NCI-H2196 (cell line): ENCODE data around the gene ERBB2.
A peak's percentile ranks its signal among the peaks of the same experiment; 100 is the strongest.

Experiments
- DNase-seq: peaks from one replicate; lab custom pipeline; 2025; ENCODE audit not compliant: unreplicated experiment; lab: John Stamatoyannopoulos, UW

The ERBB2 gene

GRCh38 chr17:39665642-39666224, 34.1 kb upstream of the ERBB2 start:
- DNase-seq = no peak

DNA sequence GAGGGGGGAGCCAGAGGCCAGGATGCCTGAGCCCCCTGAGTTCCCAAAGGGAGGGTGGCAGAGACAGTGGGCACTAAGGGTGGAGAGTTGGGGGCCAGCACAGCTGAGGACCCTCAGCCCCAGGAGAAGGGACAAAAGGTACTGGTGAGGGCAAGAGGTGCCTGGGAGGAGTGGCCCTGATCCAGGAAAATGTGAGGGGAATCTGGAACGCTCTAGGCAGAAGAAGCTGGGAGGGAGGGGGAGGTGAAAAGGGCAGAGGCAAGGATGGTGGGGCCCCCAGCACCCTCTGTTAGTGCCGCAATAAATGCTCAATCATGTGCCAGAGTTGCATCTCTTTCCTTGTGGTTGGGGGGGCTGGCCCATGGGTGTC, 33.6 kb upstream of the ERBB2 start:
- no peak for DNase-seq

DNA sequence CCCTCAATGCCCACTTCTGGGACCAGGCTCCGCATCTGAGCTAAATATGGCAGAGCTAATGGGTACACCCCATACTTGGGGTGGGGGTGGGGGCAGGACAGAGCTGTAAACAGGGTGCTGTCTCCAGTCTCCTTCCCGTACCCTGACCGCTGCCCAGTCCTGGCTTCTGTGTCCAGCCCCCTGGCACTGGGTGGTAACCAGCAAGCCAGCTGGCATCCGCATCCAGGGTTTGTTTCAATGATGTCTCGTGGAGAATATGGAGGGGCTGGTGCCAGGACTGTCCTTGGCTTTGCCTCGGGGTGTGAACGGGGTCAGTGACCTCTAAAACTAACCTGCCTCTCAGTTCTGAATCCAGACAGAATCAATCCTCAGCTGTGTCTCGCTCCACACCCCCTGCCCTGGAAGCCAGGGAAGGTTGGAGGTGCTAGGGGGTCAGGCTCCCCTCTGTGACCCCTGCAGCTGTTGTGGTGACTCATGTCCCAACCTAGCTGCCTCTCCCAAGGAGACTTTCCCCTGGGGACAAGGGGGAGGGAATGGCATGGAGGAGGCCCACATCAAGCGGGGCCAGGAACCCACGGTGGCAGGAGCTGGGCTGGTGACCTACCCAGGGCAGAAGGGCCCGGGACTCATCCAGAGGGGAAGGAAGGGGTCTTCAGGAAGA, 33.1 kb upstream of the ERBB2 start:
- no peak for DNase-seq

DNA sequence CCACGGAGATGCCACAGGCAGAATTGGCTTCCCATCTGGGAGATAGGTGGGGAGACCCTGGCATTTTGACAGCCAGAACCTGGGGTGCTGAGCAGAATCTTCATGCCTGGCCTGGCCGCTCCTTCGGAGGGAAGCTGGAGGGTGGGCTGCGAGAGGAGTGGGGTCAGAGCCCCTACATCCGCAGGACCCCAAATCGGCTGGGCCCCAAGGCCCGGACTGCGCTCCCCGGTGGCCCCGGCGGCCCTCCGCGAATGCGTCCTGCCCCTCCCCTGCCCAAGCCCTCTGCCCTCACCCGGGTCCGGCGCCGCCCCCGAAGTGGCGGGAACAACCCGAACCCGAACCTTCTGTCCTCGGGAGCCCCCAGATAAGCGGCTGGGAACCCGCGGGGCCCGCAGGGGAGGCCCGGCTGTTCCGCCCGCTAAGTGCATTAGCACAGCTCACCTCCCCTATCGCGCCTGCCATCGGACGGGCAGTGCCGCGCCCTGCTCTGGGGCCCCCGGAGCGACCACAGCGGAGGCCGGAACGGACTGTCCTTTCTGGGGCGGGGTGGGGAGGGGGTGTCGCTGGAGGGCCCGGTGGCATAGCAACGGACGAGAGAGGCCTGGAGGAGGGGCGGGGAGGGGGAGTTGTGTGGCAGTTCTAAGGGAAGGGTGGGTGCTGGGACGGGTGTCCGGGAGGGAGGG, 32.5 kb upstream of the ERBB2 start:
- DNase-seq = no peak

DNA sequence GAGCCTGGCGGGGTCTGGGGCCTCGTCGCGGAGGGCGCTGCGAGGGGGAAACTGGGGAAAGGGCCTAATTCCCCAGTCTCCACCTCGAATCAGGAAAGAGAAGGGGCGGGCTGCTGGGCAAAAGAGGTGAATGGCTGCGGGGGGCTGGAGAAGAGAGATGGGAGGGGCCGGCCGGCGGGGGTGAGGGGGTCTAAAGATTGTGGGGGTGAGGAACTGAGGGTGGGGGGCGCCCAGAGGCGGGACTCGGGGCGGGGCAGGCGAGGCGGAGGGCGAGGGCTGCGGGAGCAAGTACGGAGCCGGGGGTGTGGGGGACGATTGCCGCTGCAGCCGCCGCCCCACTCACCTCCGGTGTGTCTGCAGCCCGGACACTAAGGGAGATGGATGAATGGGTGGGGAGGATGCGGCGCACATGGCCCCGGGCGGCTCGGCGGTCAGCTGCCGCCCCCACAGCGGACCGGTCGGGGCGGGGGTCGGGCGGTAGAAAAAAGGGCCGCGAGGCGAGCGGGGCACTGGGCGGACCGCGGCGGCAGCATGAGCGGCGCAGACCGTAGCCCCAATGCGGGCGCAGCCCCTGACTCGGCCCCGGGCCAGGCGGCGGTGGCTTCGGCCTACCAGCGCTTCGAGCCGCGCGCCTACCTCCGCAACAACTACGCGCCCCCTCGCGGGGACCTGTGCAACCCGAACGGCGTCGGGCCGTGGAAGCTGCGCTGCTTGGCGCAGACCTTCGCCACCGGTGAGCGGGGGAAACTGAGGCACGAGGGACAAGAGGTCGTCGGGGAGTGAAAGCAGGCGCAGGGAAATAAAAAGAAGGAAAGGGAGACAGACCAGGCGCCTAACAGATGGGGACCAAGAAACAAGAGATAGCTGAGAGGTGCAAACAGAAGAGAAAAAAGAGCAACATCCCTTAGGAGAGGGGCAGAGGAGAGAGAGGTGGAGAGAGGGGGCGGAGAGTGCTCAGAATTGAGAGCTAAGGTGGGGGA, 31.6 kb upstream of the ERBB2 start, which contains the start of gene PNMT:
Gene PNMT, plus strand, starts transcription at position 509 of the 980 bp plus-strand sequence. Its CDS starts 23 bp downstream, at position 532.
- DNase-seq = no peak

DNA sequence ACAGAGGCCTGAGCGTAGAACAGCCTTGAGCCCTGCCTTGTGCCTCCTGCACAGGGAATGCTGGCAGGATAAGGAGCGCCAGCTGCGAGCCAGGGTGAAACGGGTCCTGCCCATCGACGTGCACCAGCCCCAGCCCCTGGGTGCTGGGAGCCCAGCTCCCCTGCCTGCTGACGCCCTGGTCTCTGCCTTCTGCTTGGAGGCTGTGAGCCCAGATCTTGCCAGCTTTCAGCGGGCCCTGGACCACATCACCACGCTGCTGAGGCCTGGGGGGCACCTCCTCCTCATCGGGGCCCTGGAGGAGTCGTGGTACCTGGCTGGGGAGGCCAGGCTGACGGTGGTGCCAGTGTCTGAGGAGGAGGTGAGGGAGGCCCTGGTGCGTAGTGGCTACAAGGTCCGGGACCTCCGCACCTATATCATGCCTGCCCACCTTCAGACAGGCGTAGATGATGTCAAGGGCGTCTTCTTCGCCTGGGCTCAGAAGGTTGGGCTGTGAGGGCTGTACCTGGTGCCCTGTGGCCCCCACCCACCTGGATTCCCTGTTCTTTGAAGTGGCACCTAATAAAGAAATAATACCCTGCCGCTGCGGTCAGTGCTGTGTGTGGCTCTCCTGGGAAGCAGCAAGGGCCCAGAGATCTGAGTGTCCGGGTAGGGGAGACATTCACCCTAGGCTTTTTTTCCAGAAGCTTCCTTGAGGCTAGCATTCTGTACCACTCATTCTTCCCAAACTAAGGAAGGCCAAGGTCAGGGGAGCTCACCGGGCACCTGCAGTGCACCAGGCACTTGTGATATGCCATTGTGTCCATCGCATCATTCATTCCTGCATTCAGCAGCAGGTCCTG, 29.7 kb upstream of the ERBB2 start:
- no peak for DNase-seq

DNA sequence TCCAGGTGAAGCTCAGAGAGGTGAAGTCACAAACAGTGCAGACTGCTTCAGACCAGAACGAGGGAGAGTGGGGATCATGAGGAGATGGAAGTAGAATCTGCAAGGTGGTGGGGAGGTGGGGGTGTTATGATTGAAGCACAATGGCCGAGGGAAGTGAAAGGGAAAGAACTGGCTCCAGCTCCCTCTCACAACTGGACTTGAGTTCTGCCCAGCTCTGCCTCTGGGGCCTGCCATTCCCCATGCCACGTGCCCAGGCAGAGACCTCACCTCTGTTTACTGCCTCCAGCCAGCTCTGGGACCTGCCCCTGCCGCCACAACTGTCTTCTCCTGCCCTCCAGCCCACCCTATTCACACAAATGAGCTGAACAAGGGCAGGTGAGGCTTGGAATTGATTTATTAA, 29.1 kb upstream of the ERBB2 start:
- no peak for DNase-seq

DNA sequence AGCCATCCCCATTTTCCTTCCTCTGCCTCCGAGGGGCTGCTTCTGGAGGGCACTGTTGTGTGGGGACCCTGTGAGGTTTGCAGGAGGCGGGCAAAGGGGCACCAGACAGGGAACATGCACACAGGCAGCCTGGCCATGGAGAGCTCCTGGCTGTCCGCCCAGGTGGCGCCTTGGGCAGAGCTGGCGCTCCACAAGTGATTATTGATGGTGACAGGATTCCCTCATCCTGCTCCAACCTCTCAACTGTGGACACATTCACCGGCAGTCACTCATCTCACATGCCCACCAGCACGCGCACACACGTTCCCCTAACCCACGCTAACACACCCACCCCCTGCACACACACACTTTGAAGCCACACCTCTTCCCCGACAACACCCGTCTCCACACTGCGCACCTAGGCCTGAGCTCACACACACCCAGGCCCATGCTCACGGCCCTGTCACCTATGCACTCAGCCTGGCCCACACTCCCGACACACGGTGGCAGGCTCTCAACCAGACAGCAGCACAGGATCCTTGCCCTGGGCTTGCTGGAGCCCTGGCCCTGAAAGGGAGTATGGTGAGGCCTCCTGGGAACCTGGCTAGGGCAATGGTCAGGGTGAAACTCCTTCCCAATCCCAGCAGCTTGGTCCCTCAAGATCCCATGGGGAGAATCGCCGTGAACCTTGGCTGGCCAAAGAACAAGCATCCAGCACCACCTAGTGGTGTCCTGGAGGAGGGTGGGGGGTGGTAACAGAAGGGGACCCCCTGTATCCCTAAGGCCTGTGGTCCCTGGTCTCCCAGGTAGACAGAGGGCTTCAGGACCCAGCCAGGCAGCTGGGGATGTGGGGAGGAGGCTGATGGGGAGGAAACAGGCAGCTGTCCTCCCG, 28.0 kb upstream of the ERBB2 start:
- DNase-seq = no peak

DNA sequence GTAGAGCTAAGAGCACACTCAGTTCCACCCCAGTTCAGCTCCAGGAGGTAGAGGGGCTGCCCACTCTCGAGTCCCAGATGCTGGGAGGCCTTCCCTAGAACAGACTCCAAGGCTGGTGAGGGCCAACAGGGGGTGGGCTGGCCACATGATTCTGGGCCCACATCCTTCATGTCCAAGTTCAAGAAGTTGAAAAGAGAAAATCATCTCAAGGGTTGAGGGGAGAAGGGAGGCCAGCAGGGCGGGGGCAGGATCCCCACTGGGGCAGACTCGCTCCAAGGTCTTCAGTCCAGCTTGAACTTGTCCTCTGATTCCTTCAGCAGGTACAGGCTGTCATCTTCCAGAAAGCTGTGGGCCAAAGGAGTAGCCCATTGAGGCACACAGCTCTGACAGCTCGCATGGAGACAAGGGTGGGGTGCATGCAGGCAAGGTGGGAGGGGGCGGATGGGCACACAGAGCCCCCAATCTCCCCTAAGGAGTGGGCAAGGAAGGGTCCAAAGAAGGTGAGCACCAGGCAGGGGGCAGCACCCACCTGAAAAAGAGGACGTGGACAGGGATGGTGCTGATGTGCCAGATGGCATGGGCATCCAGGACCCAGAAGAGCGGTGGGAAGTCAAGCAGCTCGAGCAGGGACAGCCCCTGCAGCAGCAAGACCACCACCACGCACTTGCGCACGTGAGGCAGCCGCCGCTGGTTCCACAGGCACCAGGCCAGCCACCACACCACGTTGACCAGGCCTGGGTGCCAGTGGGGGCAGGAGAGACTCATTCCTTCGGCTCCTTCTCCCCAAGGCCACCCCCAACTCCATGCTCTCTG, 27.1 kb upstream of the ERBB2 start:
- DNase-seq = no peak

DNA sequence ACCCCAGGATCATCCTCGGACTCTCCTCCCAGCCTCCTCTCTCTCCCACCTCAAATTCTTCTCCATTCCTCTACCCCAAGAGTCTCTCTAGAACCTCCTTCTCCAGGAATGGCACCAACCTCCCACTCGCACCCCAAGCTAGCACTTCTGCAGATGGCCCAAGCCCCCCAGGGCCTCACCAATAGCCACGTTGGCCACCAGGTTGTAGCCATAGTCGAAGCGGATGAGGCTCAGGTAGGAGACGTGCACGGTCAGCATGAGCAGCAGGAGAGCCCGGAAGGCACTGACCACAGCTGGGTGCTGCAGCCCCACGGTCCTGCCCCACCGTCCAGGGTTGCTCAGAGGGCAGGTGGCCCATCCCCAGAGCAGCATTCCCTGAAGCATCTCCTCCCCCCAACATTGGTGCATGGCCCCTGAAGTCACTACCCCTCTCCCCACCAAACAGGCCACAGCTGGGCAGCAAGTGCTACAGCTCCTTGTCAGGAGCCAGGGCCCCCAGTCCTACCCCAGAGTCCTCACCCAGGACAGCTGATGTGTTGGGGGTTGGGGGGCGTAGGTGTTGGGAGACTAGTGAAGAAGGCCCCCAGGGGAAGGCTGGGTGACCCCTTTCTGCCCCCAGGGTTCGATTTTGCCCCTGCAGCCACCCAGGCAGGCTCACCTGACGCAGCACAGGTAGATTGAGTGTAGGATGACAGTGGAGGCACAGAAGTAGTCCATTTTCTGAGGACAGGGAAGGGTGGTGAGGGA, 26.4 kb upstream of the ERBB2 start:
- no peak for DNase-seq

DNA sequence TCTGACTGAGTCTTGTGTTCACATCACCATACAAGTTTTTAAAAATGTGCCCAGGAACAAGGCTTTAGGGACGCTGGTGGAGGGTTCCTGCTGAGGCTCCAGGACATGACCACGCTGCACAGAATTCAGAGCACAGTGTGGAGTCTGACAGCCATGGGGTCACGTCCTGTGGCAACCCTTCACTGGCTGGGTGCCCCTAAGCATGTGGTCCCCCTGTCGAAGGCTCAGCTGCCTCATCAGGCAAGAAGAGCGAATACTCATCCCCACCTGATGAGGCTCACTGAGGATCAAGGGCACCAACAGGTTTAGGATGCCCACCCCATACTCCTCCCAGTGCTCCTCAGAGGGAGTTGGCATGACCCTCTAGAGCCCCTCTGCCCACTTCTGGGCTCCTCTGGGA, 25.7 kb upstream of the ERBB2 start:
- DNase-seq = no peak

DNA sequence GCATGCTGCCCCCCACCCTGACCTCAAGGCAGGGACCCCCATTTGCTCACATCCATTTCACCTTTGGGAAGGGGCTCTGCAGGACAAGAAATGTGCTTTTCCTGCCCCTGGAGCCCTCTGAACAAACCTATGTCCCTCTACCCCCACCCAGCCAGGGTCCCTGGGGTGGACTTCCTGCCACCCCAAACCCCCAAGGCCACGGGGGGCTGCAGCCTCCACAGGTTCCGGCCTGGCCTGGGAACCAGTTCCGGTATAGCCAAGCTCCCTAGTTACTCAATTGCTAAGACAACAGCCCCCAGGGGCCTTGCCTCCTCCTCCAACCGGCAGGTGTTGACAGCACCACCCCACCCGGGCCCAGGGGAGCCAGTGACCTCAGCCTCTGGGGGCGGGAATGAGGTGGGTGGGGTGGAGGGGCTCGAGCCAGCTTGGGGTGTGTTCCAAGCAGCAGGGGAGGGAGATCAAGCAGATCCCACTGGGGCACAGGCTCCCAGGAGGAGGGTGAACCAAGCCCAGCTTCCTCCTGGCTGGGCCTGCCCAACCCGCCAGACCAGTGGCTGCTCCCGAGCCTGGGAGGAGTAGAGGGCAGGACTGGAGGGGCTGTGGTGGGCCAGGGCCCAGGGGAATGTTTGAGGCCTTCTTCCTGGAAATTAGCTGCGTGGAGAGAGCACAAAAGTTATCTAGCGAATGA, 25.0 kb upstream of the ERBB2 start:
- DNase-seq = peak; percentile 20

DNA sequence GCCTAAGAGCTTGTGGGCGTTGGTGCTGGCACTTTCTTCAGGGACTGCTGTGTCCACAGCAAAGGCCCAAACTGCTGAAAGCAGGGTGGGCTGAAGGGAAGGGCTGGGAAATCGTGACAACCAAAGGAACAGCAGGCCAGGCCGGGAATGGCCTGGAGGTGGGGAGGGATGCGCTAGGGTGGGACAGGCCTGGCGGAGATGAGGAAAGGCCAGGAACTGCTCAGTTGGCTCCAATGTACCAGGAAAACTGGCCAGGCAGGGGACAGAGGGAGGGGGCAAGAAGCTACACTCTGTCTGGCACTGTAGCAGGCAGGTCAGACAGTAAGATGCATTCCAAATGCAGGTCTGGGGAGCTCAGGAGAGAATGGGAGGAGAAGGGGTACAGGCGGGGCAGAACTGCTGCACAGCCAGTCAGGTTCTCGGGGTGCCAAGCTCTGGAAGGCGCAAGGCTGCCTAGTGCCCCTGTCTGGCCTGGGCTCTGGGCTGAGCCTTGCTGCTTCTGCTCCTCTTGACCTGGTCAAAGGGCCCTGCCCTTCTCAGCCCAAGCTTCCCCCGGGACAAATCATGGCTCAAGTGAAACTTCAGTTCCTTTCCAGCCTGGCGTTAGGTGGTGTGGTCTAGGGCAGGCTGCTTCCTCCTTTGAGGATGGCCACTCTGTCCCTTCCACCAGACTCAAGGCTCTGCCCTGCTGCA, 24.3 kb upstream of the ERBB2 start:
- no peak for DNase-seq

GRCh38 chr17:39676198-39676819, 23.6 kb upstream of the ERBB2 start:
- peak; percentile 32 for DNase-seq

GRCh38 chr17:39677072-39677471, 22.8 kb upstream of the ERBB2 start:
- DNase-seq = no peak
